H1 (cell line): Measurements from ENCODE around the gene EPHA7. TPM values are rescaled to one million over a fixed set of nuclear protein-coding genes. Genes with fewer than 3 reads are reported as not detected.
A peak's percentile ranks its signal among the peaks of the same experiment; 100 is the strongest.

Experiments used
- CHD1 ChIP-seq: IDR thresholded peaks from 2 replicates; pipeline ENCODE4 v1.6.1; 2012; ENCODE audit warnings: low read depth, low read length, improper control_type of control experiment
- GABPA ChIP-seq: IDR thresholded peaks from 2 replicates; pipeline ENCODE4 v1.6.1; 2011; ENCODE audit warnings: mild to moderate bottlenecking, low read length, moderate library complexity, borderline replicate concordance; ENCODE audit not compliant: insufficient read depth
- KDM5A ChIP-seq: fragments of 200-600 bp; IDR thresholded peaks from 2 replicates; pipeline ENCODE4 v1.7.1; 2012; ENCODE audit warnings: mild to moderate bottlenecking, low read length, inconsistent platforms, mixed read lengths
- POU5F1 ChIP-seq: IDR thresholded peaks from 2 replicates; pipeline ENCODE4 v1.6.1; 2011; ENCODE audit warnings: low read depth, mild to moderate bottlenecking, low read length, moderate library complexity
- RFX5 ChIP-seq: IDR thresholded peaks from 2 replicates; pipeline ENCODE4 v1.6.1; 2011; ENCODE audit warnings: low read depth, low read length, improper control_type of control experiment, borderline replicate concordance
- SIN3A ChIP-seq, 2 experiments: IDR thresholded peaks in 1 of 2; conservative IDR thresholded peaks in 1 of 2; 2 replicates each; pipeline ENCODE4 v1.6.1; 2011 to 2012; ENCODE audit warnings: low read length in 2 of 2, improper control_type of control experiment in 1 of 2, low read depth in 1 of 2, mild to moderate bottlenecking in 1 of 2
- SP1 ChIP-seq: IDR thresholded peaks from 2 replicates; pipeline ENCODE4 v1.6.1; 2011; ENCODE audit warnings: low read depth, low read length
- TAF1 ChIP-seq: IDR thresholded peaks from 2 replicates; pipeline ENCODE4 v1.6.1; 2011; ENCODE audit warnings: mild to moderate bottlenecking, low read depth, low read length
- ZNF274 ChIP-seq: IDR thresholded peaks from 2 replicates; pipeline ENCODE4 v1.7.0; 2012; ENCODE audit warnings: low read length, borderline replicate concordance; ENCODE audit errors: extremely low read depth
- polyA plus RNA-seq, 7 experiments: library from polyadenylated mRNA; depleted of rRNA in 3 of 7; stranded (reverse) in 5 of 7; unstranded in 2 of 7; fragments of >200 nt in 5 of 7; fragments of 200-250 nt in 2 of 7; gene quantifications; 1 replicate in 5 of 7; 2 replicates in 1 of 7; 4 replicates in 1 of 7; pipeline versions ENCODE4 v1.2.1 to v1.2.3, GENCODE V29; 2011 to 2013; ENCODE audit warnings: missing spikeins in 2 of 7, mixed read lengths in 2 of 7
- total RNA-seq: library from RNA; stranded (reverse); fragmentation: NEBNext Ultra II Directional; extraction: Animal tissue kit (Norgen Biotek cat#: 25700); gene quantifications from 2 replicates; pipeline ENCODE4 v1.2.1, GENCODE V29; 2021
- TF ChIP-seq, protein P1 (sequence below): IDR thresholded peaks from 2 replicates; pipeline ENCODE4 v1.6.1; 2012; ENCODE audit warnings: inconsistent platforms
- TF ChIP-seq, protein P2 (sequence below): IDR thresholded peaks from 2 replicates; pipeline ENCODE4 v1.6.1; 2012; ENCODE audit warnings: inconsistent platforms

The EPHA7 gene
- total and polyA plus RNA-seq, 2 of the 8 experiments (the other 6 are each of a cell fraction or from before 2014, with no cell fraction given): 1.3 to 6.8 TPM

DNA sequence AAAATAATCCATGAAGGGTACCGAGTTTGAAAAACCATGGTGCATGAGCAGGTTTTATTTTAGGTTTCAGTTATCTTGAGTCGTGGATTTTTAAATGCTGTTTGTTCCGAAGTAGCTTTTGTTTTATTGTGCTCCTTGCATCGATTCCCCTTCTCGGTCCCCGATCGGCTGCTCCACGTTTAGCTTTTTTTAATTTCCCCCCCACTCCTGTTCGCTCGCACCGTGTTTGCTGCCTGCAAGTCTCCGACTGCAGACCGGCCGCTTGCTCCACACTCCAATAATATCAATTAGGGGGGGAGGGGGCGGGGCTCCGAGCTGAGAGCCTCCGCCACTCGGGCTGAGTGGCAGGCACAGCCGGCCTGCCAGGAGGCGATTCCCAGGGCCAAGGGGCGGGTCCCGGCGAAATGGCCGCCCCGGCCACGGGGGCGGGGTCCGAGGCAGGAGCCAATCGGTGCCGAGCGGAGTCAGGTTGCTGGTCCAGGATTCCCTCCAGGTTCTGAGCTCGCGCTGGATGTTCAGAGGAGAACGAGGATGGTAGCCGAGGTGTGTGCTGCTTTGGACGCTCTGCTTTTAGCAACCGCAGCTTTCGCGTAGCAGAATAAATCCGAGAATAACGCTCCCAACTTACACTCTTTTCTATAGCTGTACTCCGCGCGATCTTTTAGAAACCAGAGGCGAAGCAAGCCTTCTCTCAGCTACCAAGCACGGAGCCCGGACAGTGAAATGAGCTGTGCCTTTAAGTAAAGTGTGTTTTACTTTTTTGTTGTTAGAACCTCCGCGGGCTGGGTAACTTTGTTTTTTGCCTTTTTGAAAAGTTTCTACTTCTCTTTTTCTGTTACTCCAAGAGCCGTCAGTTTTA, at the start of gene EPHA7 (continued):
- TF ChIP-seq KDM5A: no peak
- TF ChIP-seq POU5F1: no peak
- TF ChIP-seq, protein P1, sequence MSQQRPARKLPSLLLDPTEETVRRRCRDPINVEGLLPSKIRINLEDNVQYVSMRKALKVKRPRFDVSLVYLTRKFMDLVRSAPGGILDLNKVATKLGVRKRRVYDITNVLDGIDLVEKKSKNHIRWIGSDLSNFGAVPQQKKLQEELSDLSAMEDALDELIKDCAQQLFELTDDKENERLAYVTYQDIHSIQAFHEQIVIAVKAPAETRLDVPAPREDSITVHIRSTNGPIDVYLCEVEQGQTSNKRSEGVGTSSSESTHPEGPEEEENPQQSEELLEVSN: peak; percentile 92
- no peak; the same call in 1 of the 2 replicates for TF ChIP-seq CHD1
- no peak for TF ChIP-seq ZNF274
- no peak for TF ChIP-seq GABPA
- TF ChIP-seq, protein P2, sequence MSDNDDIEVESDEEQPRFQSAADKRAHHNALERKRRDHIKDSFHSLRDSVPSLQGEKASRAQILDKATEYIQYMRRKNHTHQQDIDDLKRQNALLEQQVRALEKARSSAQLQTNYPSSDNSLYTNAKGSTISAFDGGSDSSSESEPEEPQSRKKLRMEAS: peak; percentile 87
- no peak for TF ChIP-seq RFX5
- peak; percentile 99 for TF ChIP-seq TAF1
- peak in 1 of 2 experiments; percentile 8; a peak in 1 of 4 replicates for TF ChIP-seq SIN3A (conservative IDR thresholded peaks at IDR 0.05 in 1 of 2, IDR thresholded peaks at IDR 0.05 in 1 of 2; ENCODE audit: low read depth in 1 of 2, low read length in 2 of 2)
- peak; percentile 93 for TF ChIP-seq SP1
